Gastrocnemius medialis (tissue), 4 donors: ENCODE measurements around the gene PIEZO1. TPM values are rescaled to one million over a fixed set of nuclear protein-coding genes. Genes with fewer than 3 reads are reported as not detected.

Source experiments
- ATAC-seq, 2 donors: fragments of 150-250 bp; one replicate each; pipeline ENCODE4 v1.9.1; 2016
- DNase-seq, 2 donors: peaks; one replicate each; pipeline ENCODE4 v3.0.0-alpha.2; 2019
- H3K27ac ChIP-seq, 4 donors: fragments of 200-600 bp; sonication (generic); 1 replicate in 1 of 4; 2 replicates in 3 of 4; pipeline ENCODE4 v1.5.1; 2016 to 2018; ENCODE audit warnings: mild to moderate bottlenecking in 2 of 4, moderate library complexity in 1 of 4
- H3K27me3 ChIP-seq, 3 donors: fragments of 200-600 bp; sonication (generic) in 2 of 3; 1 replicate in 1 of 3; 2 replicates in 2 of 3; pipeline versions ENCODE4 v1.5.1 to v1.6.0; 2016 to 2019; ENCODE audit warnings: mild to moderate bottlenecking in 1 of 3, moderate library complexity in 1 of 3
- H3K36me3 ChIP-seq, 2 donors: fragments of 200-600 bp; sonication (generic) in 1 of 2; one replicate each; pipeline ENCODE4 v1.5.1; 2017 to 2018
- H3K4me1 ChIP-seq, 2 donors: fragments of 200-600 bp; sonication (generic) in 1 of 2; one replicate each; pipeline ENCODE4 v1.5.1; 2016 to 2017; ENCODE audit warnings: mild to moderate bottlenecking in 2 of 2
- H3K4me3 ChIP-seq, 4 donors: fragments of 200-600 bp; sonication (generic) in 3 of 4; 1 replicate in 1 of 4; 2 replicates in 3 of 4; pipeline ENCODE4 v1.5.1; 2016 to 2019; ENCODE audit warnings: mild to moderate bottlenecking in 2 of 4
- H3K9me3 ChIP-seq, 3 donors: fragments of 200-600 bp; sonication (generic) in 2 of 3; 1 replicate in 1 of 3; 2 replicates in 2 of 3; pipeline ENCODE4 v1.5.1; 2016 to 2019
- CTCF ChIP-seq, 5 experiments: fragments of 450-650 bp in 3 of 5; fragments of 200-600 bp in 2 of 5; sonication (generic) in 2 of 5; IDR thresholded peaks in 4 of 5; conservative IDR thresholded peaks in 1 of 5; 1 replicate in 4 of 5; 2 replicates in 1 of 5; pipeline ENCODE4 v1.5.1; 2016 to 2019; ENCODE audit warnings: antibody characterized with exemption in 5 of 5, mild to moderate bottlenecking in 3 of 5, moderate library complexity in 3 of 5
- POLR2A ChIP-seq, 2 donors: fragments of 450-650 bp; IDR thresholded peaks; one replicate each; pipeline ENCODE4 v1.6.1; 2017; ENCODE audit warnings: antibody characterized with exemption in 2 of 2, mild to moderate bottlenecking in 2 of 2, moderate library complexity in 2 of 2
- in situ Hi-C, 4 donors: fragments of 200-750 bp; cut with MboI; loops; one replicate each; pipeline versions ENCODE4 v1.15.0 to v1.8.0; 2017; ENCODE audit warnings: low sequenced_read_pairs in 4 of 4
- intact Hi-C: fragments of 100-400 bp; cut with DNase I; formaldehyde crosslinking; loops from one replicate; pipeline ENCODE4 v1.15.1; 2023; ENCODE audit warnings: low total_unique reads
- total RNA-seq, 4 donors: library from RNA; depleted of rRNA; stranded (reverse); fragments of >200 nt; gene quantifications; one replicate each; pipeline versions ENCODE4 v1.1.0 to v1.2.3, GENCODE V29; 2016

Gene PIEZO1
- total RNA-seq, 4 donors from 2014 or later: 9.0 to 37.0 (median 16.5) TPM

GRCh38 chr16:88803264-88803987 is 18.4 kb upstream of the PIEZO1 start, which contains the start of gene CDT1:
Gene CDT1 (plus strand): TSS chr16:88803789. CDS start chr16:88803832, 43 bp downstream.
- DNase-seq: peak; percentile 53 to 64
- H3K9me3 ChIP-seq: no peaks in the 10 kb centered on the region
- in situ Hi-C loops (no loop called here), intact Hi-C loops (loop anchor here (1.0 kb wide), 1 partner anchor 8 kb away; the partner anchor contains the start of gene APRT)
- peak; percentile 82 to 90 for ATAC-seq
- TF ChIP-seq CTCF (IDR thresholded peaks at IDR 0.05 in 4 of 5, conservative IDR thresholded peaks at IDR 0.05 in 1 of 5) (no peak), POLR2A (IDR thresholded peaks at IDR 0.05) (peak; percentile 70 to 74)
- peaks cover 0 to 10% (median 6%) of the 10 kb centered on the region in 3 donors for H3K27me3 ChIP-seq
- peak within 1 kb of the TSS; percentile 14 to 54 (median 44) for H3K27ac ChIP-seq
- no peaks in the 10 kb centered on the region for H3K36me3 ChIP-seq
- peak within 1 kb of the TSS; percentile 62 to 73 (median 66) for H3K4me3 ChIP-seq
- peaks cover 0 to 5% of the 10 kb centered on the region in 2 donors for H3K4me1 ChIP-seq

GRCh38 chr16:88800277-88800592 is 15.2 kb upstream of the PIEZO1 start:
- H3K4me1 ChIP-seq: peaks cover 0 to 5% of the 10 kb centered on the region in 2 donors
- H3K27ac ChIP-seq: no peak overlapping the region
- intact Hi-C loops: no loop called here
- ATAC-seq (no peak), DNase-seq (no peak)
- no peaks in the 10 kb centered on the region for H3K36me3 ChIP-seq
- H3K4me3 ChIP-seq: no peak overlapping the region
- no peaks in the 10 kb centered on the region for H3K9me3 ChIP-seq
- peaks cover 0 to 10% (median 6%) of the 10 kb centered on the region in 3 donors for H3K27me3 ChIP-seq
- no peak for TF ChIP-seq CTCF (IDR thresholded peaks at IDR 0.05 in 4 of 5, conservative IDR thresholded peaks at IDR 0.05 in 1 of 5)
- no peak for TF ChIP-seq POLR2A (IDR thresholded peaks at IDR 0.05)
- in situ Hi-C loops: no loop called here

- DNase-seq: no peak
Measured at GRCh38 chr16:88799569-88800276, 14.7 kb upstream of the PIEZO1 start.

GRCh38 chr16:88798772-88799455 is 13.9 kb upstream of the PIEZO1 start:
- Histone ChIP-seq H3K4me1 (peaks cover 0 to 5% of the 10 kb centered on the region in 2 donors), H3K9me3 (no peaks in the 10 kb centered on the region), H3K27ac (no peak overlapping the region), H3K36me3 (no peaks in the 10 kb centered on the region), H3K27me3 (peaks cover 0 to under 1% (median 0%) of the 10 kb centered on the region in 3 donors), H3K4me3 (no peak overlapping the region)
- ATAC-seq: no peak
- in situ Hi-C loops (no loop called here), intact Hi-C loops (no loop called here)
- no peak for DNase-seq
- TF ChIP-seq CTCF (IDR thresholded peaks at IDR 0.05 in 4 of 5, conservative IDR thresholded peaks at IDR 0.05 in 1 of 5) (no peak), POLR2A (IDR thresholded peaks at IDR 0.05) (no peak)

More at GRCh38 chr16:88799569-88800276, 14.7 kb upstream of the PIEZO1 start:
- ATAC-seq: no peak
- intact Hi-C loops (no loop called here), in situ Hi-C loops (no loop called here)
- Histone ChIP-seq H3K27me3 (peaks cover 0 to 7% (median 5%) of the 10 kb centered on the region in 3 donors), H3K9me3 (no peaks in the 10 kb centered on the region), H3K4me1 (peaks cover 0 to 5% of the 10 kb centered on the region in 2 donors), H3K4me3 (no peak overlapping the region), H3K27ac (no peak overlapping the region), H3K36me3 (no peaks in the 10 kb centered on the region)
- TF ChIP-seq CTCF (IDR thresholded peaks at IDR 0.05 in 4 of 5, conservative IDR thresholded peaks at IDR 0.05 in 1 of 5) (no peak), POLR2A (IDR thresholded peaks at IDR 0.05) (no peak)
